HG02981 (cell line): ENCODE measurements around the gene MAP3K2.

ENCODE experiments used
- ATAC-seq: cut with Tn5 transposase; IDR thresholded peaks from one replicate; pipeline ENCODE4 v1.9.1; 2021; ENCODE audit warnings: mild to moderate bottlenecking, moderate library complexity; ENCODE audit not compliant: unreplicated experiment

The MAP3K2 gene

DNA sequence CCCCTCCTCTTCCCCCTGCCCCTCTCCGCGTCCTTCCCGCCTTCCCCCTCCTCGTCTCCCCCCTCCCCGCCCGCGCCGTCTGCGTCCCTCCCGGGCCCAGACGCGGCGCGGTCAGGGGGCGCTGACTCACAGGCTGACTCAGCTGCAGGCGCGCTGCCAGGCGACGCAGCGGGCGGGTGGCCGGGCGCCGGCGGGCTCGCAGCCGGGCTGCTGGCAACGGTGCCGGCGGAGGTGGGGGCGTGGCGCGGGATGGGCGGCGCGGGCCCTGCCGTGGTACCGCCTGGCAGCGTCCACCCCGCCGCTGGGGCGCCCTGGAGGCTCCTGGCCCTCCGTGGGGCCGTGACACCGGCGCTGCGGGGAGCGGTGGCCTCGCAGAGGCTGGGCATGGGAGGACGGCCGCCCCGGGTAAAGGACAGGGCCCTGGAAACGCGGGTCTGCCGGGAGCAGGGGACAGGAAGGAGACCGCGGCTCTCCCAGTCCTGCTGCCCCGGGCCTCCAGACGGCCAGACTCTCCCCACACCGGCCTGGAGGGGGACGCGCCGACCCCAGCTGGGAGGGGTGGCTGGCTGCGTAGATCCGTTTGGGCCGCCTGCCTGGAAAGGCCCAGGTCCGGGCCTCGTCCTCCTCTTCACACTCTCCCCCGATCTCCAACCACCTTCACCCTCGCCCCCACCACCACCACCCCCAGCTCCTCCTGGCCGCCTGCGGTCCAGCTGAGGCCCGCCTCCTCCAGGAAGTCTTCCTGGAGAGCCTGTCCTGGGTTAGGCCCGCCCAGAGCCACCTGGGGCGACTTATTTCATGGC lies 20.4 kb upstream of the MAP3K2 start:
- ATAC-seq: peak; percentile 68

DNA sequence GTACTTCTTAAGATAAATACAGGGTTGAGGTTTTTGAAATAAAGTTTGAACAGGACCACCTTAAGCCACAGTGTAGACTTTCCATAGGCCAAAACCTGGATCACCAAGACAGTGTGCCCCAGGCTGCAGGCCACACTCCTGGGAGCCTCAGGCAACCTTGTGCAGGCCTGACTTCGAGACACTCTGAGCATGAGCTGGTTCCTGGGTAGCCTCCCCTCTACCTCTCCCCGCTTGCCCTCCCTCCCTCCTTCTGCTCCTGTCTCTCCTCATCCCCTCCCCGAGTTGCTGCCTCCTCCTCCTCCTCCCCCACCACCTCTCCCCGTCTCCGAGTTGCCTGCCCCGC lies 19.9 kb upstream of the MAP3K2 start:
- ATAC-seq: peak; percentile 23

DNA sequence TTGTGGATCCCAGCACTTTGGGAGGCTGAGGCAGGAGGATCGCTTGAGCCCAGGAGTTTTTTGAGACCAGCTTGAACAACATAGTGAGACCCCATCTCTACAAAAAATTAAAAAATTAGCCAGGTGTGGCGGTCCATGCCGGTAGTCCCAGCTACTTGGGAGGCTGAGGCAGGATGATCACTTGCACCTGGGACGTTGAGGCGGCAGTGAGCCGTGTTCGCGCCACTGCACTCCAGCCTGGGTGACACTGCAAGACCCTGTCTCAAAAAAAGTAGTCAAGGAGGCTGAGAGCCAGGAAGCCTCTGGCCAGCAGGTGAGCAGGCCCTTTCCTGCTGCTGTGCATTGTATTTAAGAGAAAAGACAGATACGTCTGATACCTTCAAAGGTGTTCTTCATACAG lies 19.3 kb upstream of the MAP3K2 start:
- ATAC-seq: no peak

DNA sequence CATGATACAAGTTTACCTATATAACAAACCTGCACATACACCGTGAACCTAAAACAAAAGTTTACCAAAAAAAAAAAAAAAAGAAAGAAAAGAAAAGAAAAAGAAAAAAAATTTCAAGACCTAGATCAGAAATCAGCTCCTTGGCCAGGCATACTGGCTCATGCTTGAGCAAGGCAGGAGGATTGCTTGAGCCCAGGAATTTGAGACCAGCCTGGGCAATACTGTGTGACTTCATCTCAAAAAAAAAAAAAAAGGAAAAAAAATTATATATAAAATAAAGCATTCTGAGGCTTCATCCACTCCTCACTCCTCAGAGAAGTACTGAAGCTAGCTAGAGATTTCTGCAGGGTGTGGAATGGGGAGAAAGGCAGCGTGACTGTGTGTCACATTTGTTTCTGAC lies 18.7 kb upstream of the MAP3K2 start:
- ATAC-seq: no peak

DNA sequence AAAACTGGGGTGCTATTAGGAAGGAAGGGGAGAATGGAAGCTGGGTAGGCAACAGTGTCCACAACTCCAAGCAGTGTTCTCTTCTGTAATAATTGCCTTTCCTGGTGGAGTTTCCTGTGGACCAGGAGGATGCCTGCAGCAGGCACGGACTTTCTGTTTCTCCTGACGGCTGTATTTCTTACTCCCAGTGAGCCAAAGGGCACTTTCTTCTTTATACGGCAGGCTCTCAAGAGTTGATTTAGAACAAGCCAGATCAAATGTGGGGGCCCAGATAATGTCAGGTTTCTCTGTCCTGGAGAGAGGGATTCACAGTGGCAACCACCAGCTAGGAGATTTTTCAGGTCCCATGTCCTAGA lies 17.5 kb upstream of the MAP3K2 start:
- ATAC-seq: no peak

DNA sequence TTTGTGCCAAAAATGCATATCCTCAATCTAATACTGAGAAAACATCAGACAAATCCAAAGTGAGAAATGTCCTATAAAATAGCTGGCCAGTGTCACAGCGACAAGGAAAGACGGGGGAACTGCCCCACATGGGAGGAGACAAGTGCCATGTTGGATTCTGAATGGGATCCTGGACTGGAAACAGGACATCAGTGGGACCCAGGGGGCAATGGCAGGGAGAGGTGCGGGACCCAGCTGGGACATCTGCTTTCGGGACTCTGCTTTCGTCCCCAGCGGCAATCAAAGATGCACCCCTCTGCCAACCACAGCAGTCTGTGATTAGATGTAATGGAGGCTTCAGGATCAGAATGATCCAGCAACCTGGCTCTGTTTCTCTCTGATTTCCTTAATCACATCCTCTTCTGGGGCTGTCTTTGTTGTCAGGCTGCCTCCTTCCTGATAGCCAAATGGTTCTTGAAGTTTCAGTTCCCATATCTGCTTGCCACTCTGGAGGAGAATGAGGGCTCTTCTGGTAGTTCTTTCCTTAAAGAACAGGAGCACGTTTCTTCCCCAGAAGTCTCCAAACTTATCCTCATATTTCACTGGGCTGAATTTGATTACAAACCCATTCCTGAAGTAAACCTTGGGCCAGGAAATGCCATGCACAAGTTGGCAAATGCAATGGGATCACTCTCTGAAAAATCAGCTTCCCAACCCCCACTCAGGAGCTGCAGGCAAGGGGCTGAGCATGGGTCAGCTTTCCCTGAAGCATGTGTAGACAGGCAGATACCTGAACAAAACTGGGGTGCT lies 16.9 kb upstream of the MAP3K2 start:
- no peak for ATAC-seq

DNA sequence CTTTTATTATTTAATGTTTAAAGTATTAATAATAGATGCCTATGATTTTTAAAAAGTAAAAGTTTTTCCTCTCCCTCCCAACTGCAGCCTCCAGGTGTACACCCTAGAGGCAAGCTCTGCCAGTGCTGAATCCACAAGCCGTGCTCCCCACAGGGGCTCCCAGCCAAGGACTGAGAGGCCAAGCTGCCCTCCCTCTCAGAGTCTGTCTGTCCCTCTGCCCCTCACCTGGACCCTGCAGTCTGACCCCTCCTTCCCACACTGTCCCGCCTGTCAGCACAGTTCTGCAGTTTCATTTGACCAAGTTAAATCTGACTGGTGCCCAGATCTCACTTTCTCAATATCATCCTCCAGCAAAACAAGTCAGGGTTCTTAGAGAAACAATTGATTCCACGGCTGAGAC lies 15.7 kb upstream of the MAP3K2 start:
- ATAC-seq: no peak

DNA sequence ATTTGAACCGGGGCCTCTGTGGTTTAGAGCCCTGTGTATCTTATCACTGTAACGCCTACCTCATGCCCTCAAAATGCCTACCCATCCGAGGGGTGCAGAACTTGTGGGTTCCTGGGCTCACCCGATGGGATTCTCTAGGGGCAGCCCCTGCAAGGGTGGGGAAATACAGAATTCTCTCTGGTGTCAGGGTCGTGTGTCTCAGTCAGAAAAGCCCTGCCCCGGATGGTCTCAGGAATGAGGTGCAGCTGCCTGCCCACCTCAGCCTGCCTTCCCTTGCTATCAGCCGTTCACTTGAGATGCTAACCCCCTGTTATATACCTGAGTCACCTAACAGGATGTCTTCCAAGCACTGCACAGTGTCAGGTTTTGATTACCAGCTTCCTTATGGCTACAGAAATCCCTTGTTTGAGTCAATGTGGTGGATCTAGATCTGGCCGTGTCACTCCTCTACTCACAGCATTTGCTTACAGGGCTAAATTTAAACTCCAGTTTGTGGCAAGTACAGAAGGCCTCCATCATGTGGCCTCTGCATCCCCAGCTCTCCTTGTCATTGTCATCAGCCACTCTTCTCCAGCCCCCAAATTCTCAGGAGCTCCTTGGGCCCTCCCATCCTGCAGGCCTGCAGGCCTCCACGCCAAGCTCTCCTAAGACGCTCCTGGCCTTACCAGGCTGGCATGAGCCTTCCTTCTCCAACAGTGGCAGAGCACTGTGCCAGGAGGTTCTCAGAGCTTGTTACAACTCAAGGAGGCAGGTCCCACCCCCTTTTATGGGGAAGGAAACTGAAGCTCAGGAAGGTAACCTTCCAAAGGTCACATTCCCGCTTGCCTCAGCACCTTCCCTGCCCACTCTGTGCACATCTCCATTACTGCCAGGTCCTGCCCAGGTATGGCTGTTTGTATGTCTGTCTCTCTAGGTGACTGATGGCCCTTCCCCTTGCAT lies 14.3 kb upstream of the MAP3K2 start:
- no peak for ATAC-seq

DNA sequence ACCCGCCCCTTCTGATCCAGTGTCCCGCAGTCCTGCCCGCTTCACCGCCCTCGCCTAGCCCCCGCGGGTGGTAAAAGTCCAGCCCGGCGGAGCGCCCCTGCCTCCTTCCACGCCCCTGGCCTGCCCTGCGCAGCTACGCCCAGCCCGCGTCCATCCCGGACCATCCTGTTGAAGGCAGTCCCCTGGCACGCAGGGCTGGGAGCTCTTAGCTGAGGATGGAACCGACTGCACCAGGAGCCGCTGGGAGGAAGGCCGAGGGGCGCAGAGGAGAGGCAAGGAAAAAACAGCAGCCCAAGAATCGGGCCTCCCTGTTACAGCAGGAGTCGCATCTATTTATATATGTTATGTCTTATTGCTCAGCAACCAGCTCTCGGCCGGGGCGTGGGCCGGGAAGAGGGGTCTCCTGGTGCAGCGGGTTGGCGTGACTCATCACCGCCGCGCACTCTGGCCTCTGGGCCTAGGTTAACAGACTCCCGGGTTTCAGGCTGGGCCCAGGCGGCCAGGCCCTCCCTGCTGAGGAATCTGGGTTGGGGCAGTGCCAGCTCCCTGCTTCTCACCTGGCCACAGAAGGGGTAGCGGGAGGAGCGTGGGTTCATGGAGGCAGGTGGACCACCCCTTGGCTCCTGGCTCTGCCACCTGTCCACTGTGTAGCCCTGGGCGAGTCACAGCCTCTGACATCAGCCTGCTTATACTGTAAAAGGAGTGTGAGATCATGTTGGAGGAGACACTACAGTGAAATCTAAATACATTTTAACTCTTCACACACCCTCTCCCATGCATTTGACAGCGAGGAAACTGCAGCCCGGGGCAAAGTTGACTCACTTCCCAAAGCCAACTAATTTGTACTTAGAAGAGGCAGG lies 13.4 kb upstream of the MAP3K2 start:
- ATAC-seq: no peak

DNA sequence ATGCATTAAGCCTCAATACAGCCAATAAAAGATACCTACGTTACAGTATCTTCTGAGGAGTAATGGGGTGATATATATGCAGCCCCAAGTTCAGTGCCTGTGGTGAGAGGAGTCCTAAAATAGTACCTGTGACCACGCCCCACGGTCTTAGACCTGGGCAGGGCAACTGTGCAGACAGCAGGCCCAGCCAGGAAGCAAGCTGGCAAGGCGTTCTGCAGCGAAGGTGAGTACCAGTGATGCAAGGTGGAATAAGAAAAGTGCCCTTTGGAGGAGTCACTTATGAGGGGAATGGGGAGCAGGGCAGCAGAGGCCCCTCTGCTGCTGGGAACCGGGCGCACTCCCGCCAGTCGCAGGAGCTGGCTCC lies 12.7 kb upstream of the MAP3K2 start:
- no peak for ATAC-seq

DNA sequence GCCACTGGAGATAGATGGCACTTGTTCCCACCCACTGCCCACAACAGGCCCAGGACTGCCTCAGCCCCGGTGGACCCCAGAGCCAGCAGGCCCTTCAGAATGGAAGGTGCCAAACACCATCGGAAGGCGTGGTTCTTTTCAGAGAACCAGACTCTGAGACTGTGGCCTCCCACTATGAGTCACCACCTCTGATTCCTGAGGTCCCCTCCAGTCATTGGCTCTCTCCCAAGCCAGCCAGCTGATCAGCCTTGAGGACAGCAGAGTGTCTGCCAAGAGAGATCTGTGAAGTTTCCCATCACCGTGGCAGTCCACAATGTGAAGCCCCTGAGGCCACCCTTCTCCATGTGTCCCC lies 10.4 kb upstream of the MAP3K2 start:
- peak; percentile 91 for ATAC-seq

DNA sequence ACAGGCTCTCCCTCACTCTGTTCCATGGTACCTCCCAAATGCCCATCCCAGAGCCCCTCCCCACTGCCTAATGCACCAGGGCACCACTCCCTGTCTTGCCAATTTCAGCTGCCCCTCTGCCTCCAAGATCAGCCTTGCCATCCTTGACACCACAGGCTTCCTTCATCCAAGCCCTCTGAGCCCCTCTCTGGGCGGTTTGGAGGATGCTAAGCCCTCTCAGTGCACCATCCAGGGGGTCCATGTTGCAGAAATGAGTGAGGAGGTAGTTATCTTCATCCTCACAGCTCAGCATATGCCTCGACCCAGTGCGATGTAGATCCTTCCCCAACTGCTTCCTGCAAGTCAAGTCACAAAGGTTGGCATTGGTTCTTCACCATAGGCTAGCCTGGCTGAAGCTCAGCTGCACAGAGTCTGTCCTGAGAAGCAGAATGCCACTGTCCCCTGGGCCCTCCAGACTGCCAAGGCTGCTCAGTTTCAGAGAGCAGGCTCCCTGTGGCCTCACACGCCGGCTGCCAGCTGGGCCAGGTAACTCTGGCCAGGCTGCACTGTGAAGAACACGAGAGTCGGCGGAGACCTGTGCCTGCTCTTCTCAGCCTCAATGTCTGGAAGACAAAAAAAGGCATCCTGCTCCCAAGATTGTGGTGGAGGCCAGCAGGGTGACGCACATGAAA lies 9.9 kb upstream of the MAP3K2 start:
- no peak for ATAC-seq

DNA sequence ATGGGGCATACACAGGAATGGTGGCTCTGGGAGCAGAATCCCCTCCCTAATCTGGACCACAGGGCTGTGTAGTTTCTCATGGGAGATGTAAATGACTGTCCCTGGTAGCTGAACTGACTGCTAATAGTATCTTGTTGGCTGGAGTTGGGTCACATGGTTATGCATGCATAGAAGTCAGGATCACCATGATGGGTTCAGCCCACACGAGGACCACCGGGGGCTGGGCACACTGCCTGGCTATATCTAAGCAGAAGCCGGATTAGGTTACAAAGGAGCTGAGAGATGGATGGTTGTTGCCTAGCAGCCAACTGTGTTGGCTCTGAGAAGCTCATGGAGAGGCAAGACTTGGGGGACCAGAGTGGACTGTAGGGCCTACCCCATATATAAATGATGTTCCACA lies 6.7 kb upstream of the MAP3K2 start:
- no peak for ATAC-seq

DNA sequence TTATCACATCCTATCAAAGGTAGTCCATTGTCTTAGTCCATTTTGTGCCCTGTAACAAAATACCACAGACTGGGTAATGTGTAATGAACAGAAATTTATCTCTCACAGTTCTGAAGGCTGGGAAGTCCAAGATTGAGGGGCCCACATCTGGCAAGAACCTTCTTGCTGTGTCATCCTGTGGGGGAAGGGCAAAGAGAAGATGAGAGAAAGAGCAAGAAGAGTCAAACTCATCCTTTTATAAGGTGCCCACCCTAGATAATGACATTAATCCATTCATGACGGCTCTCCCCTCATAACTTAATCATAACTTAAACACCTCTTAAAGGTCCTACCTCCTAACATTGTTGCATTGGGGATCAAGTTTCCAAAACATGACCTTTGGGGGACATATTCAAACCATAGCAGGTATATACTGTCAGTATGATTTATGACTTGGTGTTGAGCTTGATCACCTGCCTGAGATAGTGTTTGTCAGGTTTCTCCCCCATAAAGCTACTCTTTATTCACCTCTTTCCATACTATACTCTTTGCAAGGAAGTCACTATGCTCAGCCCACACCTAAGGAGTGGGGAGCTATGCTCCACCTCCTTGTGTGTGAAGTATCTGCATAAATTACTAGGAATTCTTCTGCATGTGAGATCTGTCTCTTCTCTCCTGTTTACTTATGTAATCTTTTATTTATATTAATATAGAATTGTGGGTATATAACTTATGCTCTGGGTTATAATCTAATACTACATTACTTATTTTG lies 5.2 kb upstream of the MAP3K2 start:
- ATAC-seq: no peak

DNA sequence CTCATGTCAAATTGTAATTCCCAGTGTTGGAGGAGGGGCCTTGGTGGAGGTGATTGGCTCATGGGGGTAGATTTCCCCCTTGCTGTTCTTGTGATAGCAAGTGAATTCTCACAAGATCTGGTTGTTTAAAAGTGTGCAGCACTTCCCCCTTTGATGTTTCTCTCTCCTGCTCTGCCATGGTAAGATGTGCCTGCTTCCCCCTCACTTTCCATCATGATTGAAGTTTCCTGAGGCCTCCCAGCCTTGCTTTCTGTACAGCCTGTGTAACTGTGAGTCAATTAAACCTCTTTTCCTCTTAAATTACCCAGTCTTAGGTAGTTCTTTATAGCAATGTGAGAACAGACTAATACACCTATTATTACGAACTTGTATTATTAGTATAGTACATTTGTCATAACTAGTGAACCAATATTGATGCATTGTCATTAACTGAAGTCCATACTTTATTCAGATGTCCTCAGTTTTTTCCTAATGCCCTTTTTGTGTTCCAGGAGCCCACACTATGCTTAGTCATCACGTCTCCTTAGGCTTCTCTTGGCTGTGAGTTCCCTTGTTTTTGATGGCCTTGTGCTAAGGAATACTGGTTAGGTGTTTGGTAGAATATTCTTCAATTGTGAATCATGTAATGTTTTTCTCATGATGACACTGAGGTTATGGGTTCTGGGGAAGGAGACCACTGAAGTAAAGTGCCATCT lies 4.5 kb upstream of the MAP3K2 start:
- no peak for ATAC-seq

DNA sequence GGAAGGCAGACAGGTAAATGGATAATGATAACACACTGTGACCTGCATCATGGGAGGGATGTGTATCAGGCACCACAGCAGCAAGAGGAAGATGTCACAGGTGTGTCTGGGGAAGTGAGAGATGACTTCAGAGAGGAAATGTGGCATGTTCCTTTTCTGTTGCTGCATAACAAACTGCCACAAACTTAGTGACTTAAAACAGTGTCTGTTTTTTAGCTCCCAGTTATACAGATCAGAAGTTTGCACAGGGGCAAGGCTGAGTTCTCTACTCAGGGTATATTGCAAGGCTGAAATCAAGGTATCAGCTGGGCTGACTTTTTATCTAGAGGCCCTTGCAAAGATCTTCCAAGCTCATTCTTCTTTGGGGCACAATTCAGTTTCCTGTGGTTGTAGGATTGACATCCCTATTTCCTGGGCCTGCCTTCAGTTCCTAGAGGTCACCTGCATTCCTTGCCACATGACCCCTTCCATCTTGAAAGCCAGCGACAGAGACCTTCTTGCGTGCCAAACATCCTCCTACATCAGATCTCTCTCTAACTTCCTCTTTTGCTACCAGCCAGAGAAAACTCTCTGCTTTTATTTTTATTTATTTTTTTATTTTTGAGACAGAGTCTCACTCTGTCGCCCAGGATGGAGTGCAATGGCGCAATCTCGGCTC lies 2.1 kb upstream of the MAP3K2 start:
- ATAC-seq: peak; percentile 20

DNA sequence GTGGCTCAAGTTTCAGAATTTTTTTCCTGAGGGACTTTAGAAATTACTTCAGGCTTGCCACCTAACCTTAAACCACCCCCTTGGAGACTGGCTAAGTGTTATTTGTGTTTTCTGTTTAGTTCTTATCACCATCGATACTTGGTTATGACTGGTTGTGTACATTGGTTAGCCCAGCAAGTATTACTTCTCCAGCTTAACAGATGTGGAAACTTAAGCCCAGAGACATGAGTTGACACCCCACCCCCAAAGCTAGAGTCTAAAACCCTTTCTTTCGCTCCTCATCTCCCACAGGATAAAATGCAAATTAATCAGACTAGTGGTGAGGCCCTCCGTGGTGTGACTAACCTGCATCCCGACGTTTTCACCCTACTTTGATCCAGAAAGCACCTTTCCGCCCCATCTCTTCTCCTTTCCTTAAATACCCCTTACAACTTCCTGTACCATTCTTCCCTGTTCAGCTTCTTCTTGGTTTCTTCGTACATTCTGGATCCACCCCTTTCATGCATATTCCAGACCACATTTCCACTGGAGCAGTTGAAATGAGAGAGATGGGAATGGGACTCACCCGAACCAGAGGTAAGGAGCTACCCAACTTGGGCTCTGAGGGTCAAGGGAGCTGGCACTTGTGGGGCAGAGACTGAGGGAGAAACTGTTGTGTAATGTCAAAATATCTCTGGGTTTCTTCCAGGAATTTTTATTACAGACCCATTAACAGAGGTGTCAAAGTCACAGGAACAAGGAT lies 819 bp upstream of the MAP3K2 start:
- peak; percentile 28 for ATAC-seq
